22Rv1 (cell line): ENCODE measurements around the gene ASAP2.

Experiments used
- CTCF ChIP-seq: fragments of 450-650 bp; IDR thresholded peaks from 2 replicates; pipeline ENCODE4 v1.5.1; 2017; ENCODE audit warnings: mild to moderate bottlenecking
- ZFX ChIP-seq: fragments of 450-650 bp; IDR thresholded peaks from 2 replicates; pipeline ENCODE4 v1.6.1; 2017; ENCODE audit warnings: antibody characterized with exemption, borderline replicate concordance

GRCh38 chr2:9360110-9360509 is 153.5 kb downstream of the ASAP2 start:
- TF ChIP-seq CTCF, result no peak
- TF ChIP-seq ZFX, result no peak
